Measurements from ENCODE around the gene FBXO9. TPM values are rescaled to one million over a fixed set of nuclear protein-coding genes. Genes with fewer than 3 reads are reported as not detected.

FBXO9 gene
- total RNA-seq, 2 experiments from 2014 or later = 40.8 to 41.6 TPM

- peaks cover 3% of the 10 kb centered on the region for H3K36me3 Mint-ChIP-seq (ENCODE audit: low read depth)
- H3K27me3 Mint-ChIP-seq = no peaks in the 10 kb centered on the region
- intact Hi-C loops (cut with micrococcal nuclease) = no loop called here
- peak overlapping the region; percentile 86 for H3K4me3 Mint-ChIP-seq
- H3K9me3 Mint-ChIP-seq = no peaks in the 10 kb centered on the region
- DNase-seq (no peak), ATAC-seq (no peak)
- H3K4me1 Mint-ChIP-seq (ENCODE audit: low read depth) = peaks cover 57% of the 10 kb centered on the region
- TF ChIP-seq, protein P1, sequence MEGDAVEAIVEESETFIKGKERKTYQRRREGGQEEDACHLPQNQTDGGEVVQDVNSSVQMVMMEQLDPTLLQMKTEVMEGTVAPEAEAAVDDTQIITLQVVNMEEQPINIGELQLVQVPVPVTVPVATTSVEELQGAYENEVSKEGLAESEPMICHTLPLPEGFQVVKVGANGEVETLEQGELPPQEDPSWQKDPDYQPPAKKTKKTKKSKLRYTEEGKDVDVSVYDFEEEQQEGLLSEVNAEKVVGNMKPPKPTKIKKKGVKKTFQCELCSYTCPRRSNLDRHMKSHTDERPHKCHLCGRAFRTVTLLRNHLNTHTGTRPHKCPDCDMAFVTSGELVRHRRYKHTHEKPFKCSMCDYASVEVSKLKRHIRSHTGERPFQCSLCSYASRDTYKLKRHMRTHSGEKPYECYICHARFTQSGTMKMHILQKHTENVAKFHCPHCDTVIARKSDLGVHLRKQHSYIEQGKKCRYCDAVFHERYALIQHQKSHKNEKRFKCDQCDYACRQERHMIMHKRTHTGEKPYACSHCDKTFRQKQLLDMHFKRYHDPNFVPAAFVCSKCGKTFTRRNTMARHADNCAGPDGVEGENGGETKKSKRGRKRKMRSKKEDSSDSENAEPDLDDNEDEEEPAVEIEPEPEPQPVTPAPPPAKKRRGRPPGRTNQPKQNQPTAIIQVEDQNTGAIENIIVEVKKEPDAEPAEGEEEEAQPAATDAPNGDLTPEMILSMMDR (IDR thresholded peaks at IDR 0.05) = no peak
- ChIA-PET CTCF (interaction anchor here (0.6 to 3.7 kb wide), 8 partner anchors 8 to 342 kb away, joined by 3 to 25 read pairs (median 4); partner anchors contain the start of gene GSTA4), POLR2A (interaction anchor here (0.6 to 2.0 kb wide), 4 partner anchors 11 to 711 kb away, joined by 3 to 8 read pairs (median 3); no protein-coding TSS in a partner anchor)
- no peak overlapping the region for H3K27ac Mint-ChIP-seq
Observed at GRCh38 chr6:53066874-53067706, 1.9 kb downstream of the FBXO9 start.

DNA sequence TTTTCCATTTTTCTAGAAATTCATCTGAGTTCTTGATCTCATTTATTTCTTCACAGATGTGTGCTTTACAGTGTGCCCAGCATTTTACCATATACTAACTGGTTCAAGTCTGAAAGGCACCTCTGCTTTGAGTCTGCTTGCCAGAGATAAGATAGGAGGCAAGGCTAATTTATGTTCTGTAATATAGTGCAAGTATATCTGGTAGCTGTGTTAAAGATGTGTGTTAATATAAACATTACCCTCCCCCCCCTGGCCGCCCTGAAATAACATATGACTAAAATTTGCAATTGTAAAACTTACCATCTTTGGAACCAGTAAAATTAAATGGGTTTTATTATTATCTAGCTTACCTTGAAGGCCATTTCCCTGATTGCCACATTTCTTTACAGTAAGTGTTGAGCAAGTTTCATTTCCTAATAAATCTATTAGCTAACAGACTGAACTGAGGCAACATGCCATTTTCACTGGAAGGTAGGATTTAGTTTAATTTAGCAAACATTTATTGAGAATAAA is 2.7 kb downstream of the FBXO9 start:
- no peaks in the 10 kb centered on the region for H3K27me3 Mint-ChIP-seq
- DNase-seq (no peak), ATAC-seq (no peak)
- ChIA-PET CTCF (interaction anchor here (1.1 to 3.7 kb wide), 6 partner anchors 11 to 343 kb away, joined by 3 to 25 read pairs (median 4); partner anchors contain the start of gene GSTA4), POLR2A (interaction anchor here (1.0 kb wide), 1 partner anchor 74 kb away, joined by 3 read pairs; no protein-coding TSS in a partner anchor)
- peaks cover 49% of the 10 kb centered on the region for H3K4me1 Mint-ChIP-seq (ENCODE audit: low read depth)
- intact Hi-C loops (cut with micrococcal nuclease) = no loop called here
- peaks cover 3% of the 10 kb centered on the region for H3K36me3 Mint-ChIP-seq (ENCODE audit: low read depth)
- H3K4me3 Mint-ChIP-seq = no peak overlapping the region
- TF ChIP-seq, protein P1 (IDR thresholded peaks at IDR 0.05) = no peak
- H3K27ac Mint-ChIP-seq = no peak overlapping the region
- no peaks in the 10 kb centered on the region for H3K9me3 Mint-ChIP-seq

DNA sequence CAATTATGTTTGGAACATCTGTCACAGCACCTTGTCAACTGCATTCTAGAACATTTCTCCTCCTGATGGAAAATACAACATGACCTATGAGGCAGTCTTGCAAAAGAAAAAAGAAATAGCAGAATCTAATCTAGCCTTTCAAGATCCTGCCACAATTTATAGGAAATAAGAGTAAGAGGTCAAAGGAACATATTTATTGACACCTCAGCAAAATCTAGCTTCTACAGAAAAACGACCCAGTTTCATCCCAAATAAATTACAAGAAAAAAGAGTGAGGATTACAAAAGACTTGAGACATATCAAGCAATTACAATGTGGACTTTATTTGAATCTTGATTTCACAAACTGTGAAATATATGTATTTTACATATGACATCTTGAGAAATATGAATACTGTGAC is 4.2 kb downstream of the FBXO9 start:
- no peak for DNase-seq
- H3K4me3 Mint-ChIP-seq = no peak overlapping the region
- ChIA-PET POLR2A (no interaction called here), CTCF (interaction anchor here (1.6 kb wide), 1 partner anchor 15 kb away, joined by 3 read pairs; no protein-coding TSS in a partner anchor)
- TF ChIP-seq, protein P1 (IDR thresholded peaks at IDR 0.05) = no peak
- H3K36me3 Mint-ChIP-seq (ENCODE audit: low read depth) = peaks cover 9% of the 10 kb centered on the region
- H3K27me3 Mint-ChIP-seq = no peaks in the 10 kb centered on the region
- intact Hi-C loops (cut with micrococcal nuclease) = no loop called here
- H3K9me3 Mint-ChIP-seq = no peaks in the 10 kb centered on the region
- H3K4me1 Mint-ChIP-seq (ENCODE audit: low read depth) = peaks cover 42% of the 10 kb centered on the region
- ATAC-seq = no peak
- H3K27ac Mint-ChIP-seq = peak overlapping the region; percentile 7

DNA sequence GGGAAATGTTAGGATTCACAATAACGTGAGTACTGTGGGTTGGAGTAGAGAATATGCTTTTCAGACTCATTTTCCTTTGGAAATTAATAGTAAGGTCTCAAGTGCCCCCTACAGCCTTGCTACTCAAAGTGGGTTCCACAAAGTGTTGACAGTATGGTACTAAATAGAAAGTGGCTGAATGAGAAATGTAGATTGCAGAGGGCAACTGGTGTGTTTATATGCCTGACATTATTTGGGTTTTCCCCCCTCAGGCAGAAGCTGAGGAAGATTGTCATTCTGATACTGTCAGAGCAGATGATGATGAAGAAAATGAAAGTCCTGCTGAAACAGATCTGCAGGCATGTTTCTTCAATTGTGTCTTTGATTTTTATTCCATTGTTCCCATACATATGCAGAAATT is 5.6 kb downstream of the FBXO9 start:
- TF ChIP-seq, protein P1 (IDR thresholded peaks at IDR 0.05) = peak; percentile 46
- peaks cover 14% of the 10 kb centered on the region for H3K36me3 Mint-ChIP-seq (ENCODE audit: low read depth)
- intact Hi-C loops (cut with micrococcal nuclease) = no loop called here
- peak overlapping the region; percentile 28 for H3K4me3 Mint-ChIP-seq
- no peaks in the 10 kb centered on the region for H3K9me3 Mint-ChIP-seq
- peaks cover 41% of the 10 kb centered on the region for H3K4me1 Mint-ChIP-seq (ENCODE audit: low read depth)
- ChIA-PET CTCF (interaction anchor here (0.7 to 1.2 kb wide), 4 partner anchors 74 to 651 kb away, joined by 3 read pairs; partner anchors contain the start of gene EFHC1), POLR2A (no interaction called here)
- peak overlapping the region; percentile 37 for H3K27ac Mint-ChIP-seq
- DNase-seq (peak; percentile 51), ATAC-seq (peak; percentile 93)
- H3K27me3 Mint-ChIP-seq = no peaks in the 10 kb centered on the region

DNA sequence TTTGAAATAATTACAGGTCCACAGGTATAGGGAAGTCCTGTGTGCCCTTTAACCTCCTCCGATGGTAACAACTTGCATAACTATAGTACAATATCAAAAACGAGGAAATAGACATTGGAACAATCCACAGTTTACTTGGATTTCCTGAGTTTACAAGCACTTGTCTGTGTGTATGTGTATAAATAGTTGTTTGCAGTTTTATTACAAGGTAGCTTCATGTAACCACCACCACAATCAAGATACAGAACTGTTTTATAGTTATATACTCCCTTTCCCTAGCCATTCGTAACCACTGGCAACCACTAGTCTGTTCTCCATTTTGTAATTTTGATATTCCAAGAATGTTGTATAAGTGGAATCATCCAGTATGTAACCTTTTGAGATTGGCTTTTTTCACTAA is 9.1 kb downstream of the FBXO9 start:
- no peaks in the 10 kb centered on the region for H3K9me3 Mint-ChIP-seq
- TF ChIP-seq, protein P1 (IDR thresholded peaks at IDR 0.05) = no peak
- H3K36me3 Mint-ChIP-seq (ENCODE audit: low read depth) = peaks cover 11% of the 10 kb centered on the region
- H3K4me1 Mint-ChIP-seq (ENCODE audit: low read depth) = peaks cover 17% of the 10 kb centered on the region
- DNase-seq (no peak), ATAC-seq (no peak)
- no peaks in the 10 kb centered on the region for H3K27me3 Mint-ChIP-seq
- CTCF ChIA-PET = interaction anchor here (1.0 kb wide), 1 partner anchor 192 kb away, joined by 3 read pairs; no protein-coding TSS in a partner anchor
- POLR2A ChIA-PET = no interaction called here
- intact Hi-C loops (cut with micrococcal nuclease) = no loop called here
- no peak overlapping the region for H3K4me3 Mint-ChIP-seq
- H3K27ac Mint-ChIP-seq = no peak overlapping the region

All from activated CD8-positive, alpha-beta T cell treated with anti-CD3 and anti-CD28 coated beads for 36 hours (primary cell).